SIG-M5 (cell line): ENCODE results near the gene MBOAT7.
"Not testable (repeated sequence)": the region's sequence is repeated elsewhere in the genome, so short reads cannot be mapped to it uniquely, and the experiment has no call there.

Experiments used
- DNase-seq: peaks from one replicate; lab custom pipeline; 2025; lab: John Stamatoyannopoulos, UW

The MBOAT7 gene, protein sequence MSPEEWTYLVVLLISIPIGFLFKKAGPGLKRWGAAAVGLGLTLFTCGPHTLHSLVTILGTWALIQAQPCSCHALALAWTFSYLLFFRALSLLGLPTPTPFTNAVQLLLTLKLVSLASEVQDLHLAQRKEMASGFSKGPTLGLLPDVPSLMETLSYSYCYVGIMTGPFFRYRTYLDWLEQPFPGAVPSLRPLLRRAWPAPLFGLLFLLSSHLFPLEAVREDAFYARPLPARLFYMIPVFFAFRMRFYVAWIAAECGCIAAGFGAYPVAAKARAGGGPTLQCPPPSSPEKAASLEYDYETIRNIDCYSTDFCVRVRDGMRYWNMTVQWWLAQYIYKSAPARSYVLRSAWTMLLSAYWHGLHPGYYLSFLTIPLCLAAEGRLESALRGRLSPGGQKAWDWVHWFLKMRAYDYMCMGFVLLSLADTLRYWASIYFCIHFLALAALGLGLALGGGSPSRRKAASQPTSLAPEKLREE

DNA sequence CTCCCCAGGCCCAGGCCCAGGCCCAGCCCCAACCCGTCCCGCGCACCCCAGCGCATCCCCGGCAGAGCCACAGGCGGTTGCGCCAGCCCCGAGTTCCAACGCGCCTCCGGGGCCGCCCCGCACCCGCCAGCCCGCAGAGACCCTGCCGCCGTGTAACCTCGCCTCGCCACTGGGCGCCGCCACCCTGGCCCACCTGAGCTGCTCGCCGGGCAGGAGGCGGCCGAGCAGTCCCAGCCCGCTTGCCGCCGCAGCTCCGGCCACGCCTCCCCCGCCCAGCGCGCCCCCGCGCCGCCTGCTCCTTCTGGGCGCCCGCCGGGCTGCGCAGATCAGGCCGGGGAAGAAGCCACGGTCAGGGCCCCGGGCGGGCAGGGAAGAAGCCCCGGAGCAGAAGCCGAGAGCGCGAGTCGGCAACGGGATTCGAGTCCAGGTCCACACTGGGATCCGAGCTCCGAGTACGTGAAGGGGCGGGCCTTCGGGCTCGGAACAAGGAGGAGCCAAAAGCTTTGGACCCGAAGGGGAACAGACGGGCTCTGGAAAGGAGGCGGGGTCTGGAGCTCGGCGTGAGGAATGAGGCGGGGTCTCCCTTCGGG, at the start of gene MBOAT7:
Gene MBOAT7 (minus strand): TSS at position 436 of the 590 bp plus-strand sequence. CDS start 1,072 bp downstream, outside the sequence.
- no peak for DNase-seq

DNA sequence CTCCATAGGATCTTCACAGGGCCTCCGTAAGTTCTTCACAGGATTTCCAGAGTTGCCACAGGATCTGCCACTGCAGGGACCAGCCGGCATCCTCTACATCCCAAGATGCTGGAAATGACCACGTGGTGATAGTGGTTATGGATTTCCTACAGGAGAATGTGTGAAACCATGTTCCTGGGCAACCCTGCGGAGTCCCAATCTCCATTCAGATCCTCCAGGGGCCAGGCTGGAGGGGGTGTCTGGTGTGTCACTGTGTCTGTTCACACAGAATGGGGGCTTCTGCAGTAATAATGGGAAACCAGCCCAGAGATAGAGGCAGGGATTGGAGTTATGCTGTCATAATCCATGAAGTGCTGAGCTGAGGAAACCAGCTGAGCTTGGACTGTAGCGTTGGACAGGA, 44.6 kb upstream of the MBOAT7 start:
- DNase-seq, result no peak

DNA sequence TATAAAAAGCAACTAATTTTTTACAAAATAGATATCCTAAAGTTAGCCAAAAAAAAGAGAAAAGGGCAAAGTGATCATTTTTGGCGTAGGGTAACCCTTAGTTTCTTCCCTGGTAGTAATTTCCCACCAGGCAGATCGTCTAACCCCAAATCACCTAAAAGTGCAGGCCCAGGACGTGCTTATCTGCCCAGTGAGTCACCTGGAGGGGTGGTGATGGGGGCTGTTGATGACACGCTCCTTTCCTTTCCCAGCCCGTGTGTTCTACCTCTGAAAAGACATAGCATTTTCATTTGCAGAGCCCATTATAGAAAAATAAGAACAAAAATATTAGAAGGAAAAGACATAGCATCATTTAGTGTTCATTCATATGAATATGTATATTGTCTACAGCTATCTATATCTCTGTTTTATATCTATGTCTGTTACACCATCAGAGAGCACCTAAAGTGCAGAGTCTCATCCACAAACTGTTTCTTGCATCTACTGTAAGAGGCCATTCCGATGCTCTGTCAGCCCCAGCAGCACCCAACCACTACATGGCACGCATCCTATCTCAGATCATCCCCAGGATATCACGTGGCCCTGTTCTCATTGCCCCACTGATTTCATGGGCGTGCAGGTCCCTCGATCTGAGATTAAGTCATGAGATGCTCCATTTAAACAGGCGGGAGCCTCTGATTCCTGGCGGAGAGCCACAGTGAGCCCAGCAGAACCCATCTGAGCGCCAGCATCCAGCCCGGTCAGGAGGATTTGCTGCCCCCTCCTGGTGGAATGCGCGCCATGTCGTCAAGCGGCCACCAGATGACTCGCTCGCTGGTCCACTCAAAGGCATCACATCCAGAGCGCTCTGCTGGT, 41.9 kb upstream of the MBOAT7 start:
- no peak for DNase-seq

DNA sequence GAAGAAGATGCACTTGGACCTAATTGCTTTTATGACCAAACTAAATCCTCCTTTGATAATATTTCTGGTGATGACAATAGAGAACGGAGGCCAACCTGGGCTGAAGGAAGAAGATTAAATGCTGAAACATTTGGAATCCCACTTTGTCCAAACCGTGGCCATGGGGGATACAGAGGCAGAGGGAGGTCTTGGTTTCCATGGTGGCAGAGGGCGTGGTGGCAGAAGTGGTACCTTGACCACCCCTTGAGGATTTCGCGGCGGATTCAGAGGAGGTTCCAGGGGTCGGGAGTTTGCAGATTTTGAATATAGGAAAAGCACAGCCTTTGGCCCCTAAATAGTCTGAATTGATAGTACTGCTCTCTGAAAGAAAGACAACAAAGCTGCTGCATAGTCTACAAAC, 40.7 kb upstream of the MBOAT7 start:
- DNase-seq, result no peak

DNA sequence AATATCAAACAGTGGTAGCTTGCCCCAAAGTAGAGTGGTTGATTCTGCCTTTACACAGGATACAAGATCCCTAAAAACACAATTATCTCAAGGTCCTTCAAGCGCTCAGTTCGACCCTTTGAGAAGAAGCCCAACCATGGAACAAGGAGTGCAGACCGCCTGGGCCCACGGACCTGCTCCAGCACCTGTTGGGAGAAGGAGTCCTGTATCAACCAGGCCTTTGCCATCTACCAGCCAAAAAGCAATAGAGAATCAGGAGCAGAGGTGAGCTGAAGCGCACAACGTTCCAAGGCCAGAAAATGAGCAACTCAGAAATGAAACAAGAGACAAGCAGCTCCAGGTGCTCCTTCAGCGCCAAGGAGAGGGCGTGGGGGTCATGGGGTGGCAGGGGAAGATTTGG, 39.8 kb upstream of the MBOAT7 start:
- DNase-seq, result no peak

DNA sequence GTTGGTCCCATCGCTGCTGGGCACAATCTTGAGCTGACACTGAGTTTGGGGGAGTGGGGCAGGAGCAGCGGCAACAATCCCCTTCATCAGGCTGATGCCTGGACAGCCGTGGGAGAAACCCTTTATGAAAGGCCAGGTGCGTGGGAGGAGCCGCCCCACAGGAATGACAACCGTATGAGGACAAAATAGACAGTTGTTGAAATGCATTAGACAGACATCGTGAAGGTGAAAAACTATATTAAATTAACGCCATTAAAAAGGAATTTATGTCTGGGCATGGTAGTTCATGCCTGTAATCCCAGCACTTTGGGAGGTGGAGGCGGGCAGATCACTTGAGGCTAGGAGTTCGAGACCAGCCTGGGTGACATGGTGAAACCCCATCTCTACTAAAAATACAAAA, 35.2 kb upstream of the MBOAT7 start:
- not testable (repeated sequence) for DNase-seq

DNA sequence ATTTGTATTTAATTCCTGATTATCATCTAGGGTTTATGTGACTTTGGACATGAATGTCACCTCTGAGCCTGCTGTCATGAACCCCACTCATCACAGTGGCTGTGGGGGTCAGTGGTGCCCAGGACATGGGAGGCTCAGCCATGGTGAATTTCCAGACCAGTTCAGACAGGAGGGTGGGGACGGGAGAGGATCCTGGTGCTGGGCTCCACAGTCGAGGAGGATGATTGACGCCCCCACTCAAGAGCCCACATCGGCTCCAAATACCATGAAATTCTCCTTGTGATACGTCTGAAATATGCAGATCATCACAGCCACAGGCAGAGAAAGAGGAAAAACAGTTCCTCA, 34.5 kb upstream of the MBOAT7 start:
- not testable (repeated sequence) for DNase-seq

DNA sequence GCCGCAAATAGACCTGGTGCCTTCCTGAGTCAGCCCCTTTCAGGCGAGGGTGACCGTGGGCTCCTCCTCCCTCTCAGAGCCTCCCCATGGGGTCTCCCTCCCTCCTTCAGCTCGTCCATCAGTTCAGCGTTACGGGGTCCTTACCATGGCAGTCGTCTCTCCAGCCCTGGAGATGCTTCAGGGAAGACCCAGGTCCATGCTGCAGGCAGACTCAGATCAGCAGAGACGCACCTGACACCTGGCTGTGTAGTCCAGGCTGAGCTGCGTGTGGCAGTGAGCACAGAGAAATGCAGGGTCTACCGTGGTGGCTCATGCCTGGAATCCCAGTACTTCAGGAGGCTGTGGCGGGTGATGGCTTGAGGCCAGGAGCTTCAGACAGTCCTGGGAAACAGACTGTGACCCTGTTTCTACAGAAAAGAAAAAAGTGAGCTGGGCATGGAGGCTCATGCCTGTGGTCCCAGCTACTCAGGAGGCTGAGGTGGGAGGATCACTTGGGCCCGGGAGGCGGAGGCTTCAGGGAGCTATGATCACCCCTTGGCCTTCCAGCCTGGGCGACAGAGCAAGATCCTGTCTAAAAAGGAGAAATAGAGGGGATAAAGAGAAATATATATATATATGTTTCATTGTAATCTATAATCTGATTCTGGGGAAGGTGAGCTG, 34.0 kb upstream of the MBOAT7 start:
- not testable (repeated sequence) for DNase-seq

DNA sequence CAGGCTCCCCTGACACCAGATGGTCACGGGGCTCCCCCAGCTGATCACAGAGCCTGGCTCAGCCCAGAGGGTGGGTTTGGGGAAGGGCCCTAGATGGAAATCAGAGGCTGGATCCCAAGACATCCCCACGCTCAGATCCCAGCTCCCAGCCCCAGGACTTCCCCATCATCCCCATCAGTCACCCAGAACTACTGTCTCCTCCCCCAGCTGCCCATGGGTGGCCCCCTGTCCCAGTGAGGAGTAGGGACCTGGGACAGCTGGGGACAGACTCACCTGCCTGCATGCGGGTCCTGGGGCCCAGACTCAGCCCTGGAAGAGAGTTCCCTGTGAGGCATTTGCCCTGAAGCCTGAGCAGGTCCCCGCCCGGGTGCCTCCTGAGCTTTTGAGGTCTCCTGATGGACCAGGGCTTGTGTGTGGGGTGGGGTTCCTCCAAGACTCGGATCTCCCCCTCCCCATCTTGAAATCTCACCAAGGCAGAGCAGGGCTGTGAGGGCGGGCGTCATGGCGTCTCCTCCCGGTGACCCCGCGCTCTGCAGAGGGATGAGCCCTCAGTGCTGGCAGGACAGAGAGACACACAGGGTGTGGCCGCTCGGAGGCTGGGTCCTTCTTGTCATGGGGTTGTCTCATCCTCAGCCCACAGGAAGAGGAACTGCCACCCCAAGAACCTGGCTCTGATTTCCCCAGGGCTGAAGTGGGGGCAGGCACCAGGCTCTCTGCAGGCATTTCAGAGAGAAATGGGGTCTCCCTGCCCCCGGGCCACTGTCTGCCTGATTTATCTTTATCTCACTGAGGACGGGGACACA, 33.3 kb upstream of the MBOAT7 start, which contains the start of gene LILRB3:
Gene LILRB3 (minus strand): TSS at position 534 of the 803 bp plus-strand sequence. CDS start 31 bp downstream, at position 503.
- DNase-seq, result not testable (repeated sequence)

DNA sequence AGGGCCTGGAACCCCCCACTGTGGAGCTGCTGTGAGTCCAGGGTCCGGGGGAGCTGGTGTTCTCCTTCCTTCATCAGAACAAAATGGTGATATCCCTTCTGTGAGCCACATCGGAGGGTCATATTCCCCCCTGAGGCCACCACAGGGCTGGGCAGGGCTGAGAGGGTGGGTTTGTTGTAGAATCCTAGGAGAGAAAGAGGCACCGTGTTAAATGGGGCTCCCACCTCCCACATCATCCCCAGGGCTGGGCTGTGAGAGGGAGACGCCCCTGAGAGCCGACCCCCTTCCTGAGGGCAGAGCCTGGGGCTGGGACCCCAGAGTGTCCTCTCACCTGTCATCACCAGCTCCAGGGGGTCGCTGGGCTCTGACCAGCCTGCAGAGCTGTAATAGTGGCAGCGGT, 32.6 kb upstream of the MBOAT7 start:
- not testable (repeated sequence) for DNase-seq

DNA sequence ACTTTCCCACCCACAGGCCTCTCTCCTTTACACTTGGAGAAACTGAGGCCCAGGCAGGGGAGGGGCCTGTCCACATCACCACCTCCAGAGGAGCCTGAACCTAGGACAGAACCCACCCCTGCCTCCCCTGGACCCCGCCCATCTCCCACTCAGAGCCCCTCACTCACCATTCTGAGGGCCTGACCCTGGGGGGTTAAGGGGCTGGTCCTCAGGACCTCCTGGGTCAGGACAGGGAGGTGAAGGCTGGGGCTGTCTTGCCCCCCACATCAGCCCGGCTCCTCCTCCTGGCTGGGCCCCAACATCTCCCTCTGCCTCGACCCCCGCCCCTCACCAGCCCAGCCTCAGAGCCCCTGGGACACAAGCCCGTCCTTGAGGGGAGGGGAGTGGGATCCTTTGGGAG, 30.3 kb upstream of the MBOAT7 start:
- not testable (repeated sequence) for DNase-seq

DNA sequence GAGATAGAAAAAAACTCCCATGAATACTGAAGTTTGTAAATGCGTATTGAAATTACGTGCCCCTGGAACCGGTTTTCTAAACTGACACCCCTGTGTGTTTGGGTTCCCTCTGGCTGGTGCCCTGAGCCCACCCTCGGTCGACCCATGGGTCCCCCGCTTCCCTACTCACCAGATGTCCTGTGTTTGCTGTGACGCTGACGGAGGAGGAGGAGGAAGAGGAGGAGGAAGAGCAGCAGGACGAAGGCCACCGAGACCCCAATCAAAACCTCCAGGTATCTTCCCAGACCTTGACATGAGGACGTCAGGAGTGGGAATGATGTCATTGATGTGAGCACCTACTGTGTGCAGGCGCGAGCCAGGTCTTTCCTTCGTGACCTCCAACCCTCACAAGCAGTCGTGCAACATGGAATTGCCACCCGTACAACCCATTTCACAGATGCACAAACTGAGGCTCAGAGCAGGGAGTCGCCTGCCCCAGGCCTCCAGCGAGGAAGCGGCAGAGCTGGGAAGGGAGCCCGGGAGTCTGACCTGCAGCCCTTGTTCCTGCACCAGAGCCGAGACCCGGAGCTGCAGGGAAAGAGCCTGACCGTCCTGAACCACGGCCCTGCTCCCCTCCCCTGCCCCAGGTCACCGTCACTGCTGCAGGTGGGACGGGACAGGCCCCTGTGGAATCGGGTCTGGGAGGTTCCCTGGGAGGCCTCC, 29.7 kb upstream of the MBOAT7 start:
- no peak for DNase-seq

DNA sequence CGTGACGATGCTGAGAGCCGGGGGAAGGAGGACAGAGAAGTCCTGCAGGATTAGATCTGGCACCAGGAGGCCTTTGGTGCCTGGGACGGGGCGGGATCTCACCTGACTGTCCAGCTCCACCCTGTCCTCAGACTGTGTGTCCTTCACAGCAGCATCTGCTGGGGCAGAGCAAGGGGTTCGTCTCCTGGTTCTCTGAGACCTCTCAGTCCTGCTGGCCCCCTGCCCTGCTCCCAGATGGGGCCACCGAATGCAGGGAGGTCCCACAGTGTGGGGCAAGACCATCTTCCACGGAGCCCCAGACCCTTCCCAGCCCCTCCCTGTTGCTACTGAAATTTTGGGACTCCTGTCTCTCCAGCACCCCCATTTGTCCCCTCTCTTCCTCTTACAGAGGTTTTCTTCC, 28.9 kb upstream of the MBOAT7 start:
- no peak for DNase-seq

DNA sequence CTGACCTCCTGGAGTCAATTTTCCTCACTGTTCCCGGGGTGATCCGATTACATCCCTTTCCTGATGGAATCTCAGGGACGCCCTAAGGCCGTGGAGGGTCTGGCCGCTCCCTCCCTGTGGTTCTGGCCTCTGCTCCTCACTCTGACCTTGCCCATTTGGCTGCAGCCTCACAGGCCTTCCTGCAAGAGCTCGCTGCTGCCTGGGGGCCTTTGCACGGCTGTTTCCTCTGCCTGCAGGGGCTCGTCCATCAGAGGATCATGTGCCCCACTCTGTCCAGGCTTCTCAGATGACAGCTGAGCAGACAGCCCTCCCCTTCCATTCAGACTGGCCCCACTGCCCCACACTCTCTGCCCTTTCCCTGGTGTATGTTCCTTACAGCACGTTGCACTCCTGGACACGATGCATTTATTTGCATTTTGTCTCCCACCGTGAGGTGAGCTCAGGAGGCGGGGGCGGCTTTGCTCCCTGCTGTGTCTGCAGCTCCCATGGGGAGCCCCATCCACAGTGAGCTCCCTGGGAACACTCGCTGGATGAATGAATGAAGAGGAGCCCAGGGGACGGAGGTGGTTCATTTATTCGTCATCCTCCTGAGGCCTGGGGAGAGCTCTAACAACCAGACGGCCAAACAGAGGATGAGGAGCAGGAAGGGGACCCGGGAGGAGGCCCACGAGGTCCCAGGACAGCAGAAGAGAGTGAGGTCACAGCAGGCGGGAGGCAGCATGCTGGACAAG, 28.3 kb upstream of the MBOAT7 start:
- not testable (repeated sequence) for DNase-seq

DNA sequence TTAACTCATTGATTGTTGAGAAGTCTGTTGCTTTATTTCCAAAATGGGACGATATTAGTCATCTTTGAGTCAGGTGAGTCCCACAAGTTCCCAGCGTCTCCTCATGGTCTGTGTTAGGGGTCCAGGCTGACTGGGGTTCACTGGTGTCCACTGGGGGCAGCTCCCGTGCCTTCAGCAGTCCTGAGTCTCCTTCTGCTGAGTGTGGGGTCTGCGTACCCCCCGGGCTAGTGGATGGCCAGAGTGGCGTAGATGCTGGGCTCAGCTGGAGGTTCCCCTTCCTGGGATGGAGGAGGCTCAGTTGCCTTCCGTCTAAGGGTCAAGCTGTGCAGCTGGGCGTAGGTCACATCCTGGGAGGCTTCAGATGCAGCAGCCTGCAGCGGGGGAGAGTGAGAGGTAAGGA, 27.5 kb upstream of the MBOAT7 start:
- DNase-seq, result no peak

DNA sequence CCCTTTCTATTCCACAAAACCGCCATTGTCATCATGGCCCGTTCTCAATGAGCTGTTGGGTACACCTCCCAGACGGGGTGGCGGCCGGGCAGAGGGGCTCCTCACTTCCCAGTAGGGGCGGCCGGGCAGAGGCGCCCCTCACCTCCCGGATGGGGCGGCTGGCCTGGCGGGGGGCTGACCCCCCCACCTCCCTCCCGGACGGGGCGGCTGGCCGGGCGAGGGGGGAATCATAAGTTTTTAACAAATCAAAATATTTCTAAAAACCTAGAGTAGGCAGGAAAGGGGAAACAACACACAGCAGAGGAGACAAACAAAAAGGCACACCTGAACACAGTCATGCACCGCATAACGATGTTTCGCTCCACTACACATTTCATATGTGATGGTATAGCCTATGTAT, 25.4 kb upstream of the MBOAT7 start:
- not testable (repeated sequence) for DNase-seq

DNA sequence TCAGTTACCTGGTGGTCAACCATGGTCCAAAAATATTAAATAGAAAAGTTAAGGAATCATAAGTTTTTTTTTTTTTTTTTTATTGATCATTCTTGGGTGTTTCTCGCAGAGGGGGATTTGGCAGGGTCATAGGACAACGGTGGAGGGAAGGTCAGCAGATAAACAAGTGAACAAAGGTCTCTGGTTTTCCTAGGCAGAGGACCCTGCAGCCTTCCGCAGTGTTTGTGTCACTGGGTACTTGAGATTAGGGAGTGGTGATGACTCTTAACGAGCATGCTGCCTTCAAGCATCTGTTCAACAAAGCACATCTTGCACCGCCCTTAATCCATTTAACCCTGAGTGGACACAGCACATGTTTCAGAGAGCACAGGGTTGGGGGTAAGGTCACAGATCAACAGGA, 24.8 kb upstream of the MBOAT7 start:
- DNase-seq, result not testable (repeated sequence)

DNA sequence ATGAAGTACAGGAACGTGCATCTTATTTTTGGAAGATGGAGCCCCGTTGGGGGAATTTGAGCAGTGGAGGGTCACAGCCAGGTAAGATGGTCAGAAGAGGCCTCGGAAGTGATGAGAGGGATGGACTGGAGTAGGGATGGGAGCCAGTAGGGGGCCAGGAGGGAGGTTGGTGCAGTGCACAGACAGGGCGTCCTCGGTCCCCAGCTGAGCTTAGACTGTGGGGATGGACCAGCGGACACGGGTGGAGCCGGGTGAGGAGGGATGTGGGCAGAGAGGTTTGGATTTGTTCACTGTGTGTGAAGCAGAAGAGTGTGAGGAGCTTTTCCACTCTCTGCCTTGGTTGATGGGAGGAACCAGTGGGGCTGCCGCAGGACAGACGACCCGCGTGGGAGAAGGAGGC, 21.9 kb upstream of the MBOAT7 start:
- no peak for DNase-seq

DNA sequence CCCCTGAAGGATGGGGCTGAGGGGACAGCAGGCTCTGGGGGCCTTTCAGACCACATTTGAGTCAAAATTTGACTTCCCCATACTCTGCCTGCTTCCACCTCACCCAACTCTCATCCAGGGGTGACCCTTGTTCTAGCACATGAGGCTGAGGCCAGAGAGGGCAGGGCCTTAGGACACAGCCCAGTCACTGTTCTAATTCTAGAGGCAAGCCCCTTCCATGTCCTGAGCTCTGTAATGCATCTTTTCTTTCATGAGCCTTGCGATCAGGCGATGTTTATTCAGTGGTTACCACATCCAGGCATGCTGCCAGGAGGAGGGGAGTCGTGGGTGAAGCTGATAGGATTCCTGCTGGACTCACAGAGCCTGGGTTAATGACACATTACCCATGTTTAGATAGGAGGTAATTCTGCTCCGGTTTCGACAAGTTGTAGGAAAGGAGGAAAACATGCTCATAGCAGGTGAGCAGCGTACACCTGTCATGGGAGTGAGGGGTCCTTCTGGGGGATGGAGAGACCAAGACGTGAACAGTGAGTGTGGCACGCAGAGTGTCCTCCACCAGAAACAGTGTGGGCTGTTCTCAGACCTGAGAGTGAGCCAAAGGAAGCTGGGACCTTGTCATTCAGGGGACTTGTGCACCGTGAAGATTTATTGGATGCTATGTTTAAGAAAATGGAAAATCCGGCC, 20.6 kb upstream of the MBOAT7 start:
- no peak for DNase-seq
